OCI-LY3 (cell line): Measurements from ENCODE around the gene RUNX3.
A peak's percentile ranks its signal among the peaks of the same experiment; 100 is the strongest.

Experiments
- H2AFZ ChIP-seq: fragments of 200-600, 300-600 bp; shearing (Covaris generic); 2 replicates; pipeline ENCODE4 v1.6.0; 2014; ENCODE audit warnings: antibody characterized with exemption, low read depth, low read length
- H3K27ac ChIP-seq: fragments of 200-600, 300-600 bp; sonication (generic); 2 replicates; pipeline ENCODE4 v1.5.1; 2014; ENCODE audit warnings: mild to moderate bottlenecking, low read length, moderate library complexity, mixed read lengths
- H3K27me3 ChIP-seq: fragments of 200-600, 300-600 bp; sonication (generic); 2 replicates; pipeline ENCODE4 v1.6.1; 2014; ENCODE audit warnings: low read depth, low read length, mixed read lengths
- H3K36me3 ChIP-seq: fragments of 200-600, 300-600 bp; sonication (generic); replicated peaks from 2 replicates; pipeline ENCODE3; 2014; ENCODE audit warnings: low read depth, low read length, mixed read lengths
- H3K4me1 ChIP-seq: fragments of 300-600, 200-600 bp; sonication (generic); 2 replicates; pipeline ENCODE4 v1.6.1; 2014; ENCODE audit warnings: low read length, mixed read lengths
- H3K4me2 ChIP-seq: fragments of 200-600, 300-600 bp; sonication (generic); 2 replicates; pipeline ENCODE4 v1.6.1; 2014; ENCODE audit warnings: low read length, mixed read lengths
- H3K4me3 ChIP-seq: fragments of 300-600, 200-600 bp; sonication (generic); 2 replicates; pipeline ENCODE4 v1.5.1; 2014; ENCODE audit warnings: antibody characterized with exemption, mild to moderate bottlenecking, low read length, moderate library complexity
- H3K79me2 ChIP-seq: fragments of 300-600, 200-600 bp; shearing (Covaris generic); 2 replicates; pipeline ENCODE4 v1.6.1; 2014; ENCODE audit warnings: mild to moderate bottlenecking, low read length, mixed read lengths
- H3K9ac ChIP-seq: fragments of 300-600, 200-600 bp; shearing (Covaris generic); 2 replicates; pipeline ENCODE4 v1.6.0; 2014; ENCODE audit warnings: mild to moderate bottlenecking, low read length, moderate library complexity
- H3K9me3 ChIP-seq: fragments of 200-600, 300-600 bp; shearing (Covaris generic); 2 replicates; pipeline ENCODE4 v1.6.1; 2014; ENCODE audit warnings: low read length, mixed read lengths; ENCODE audit not compliant: insufficient read depth
- H4K20me1 ChIP-seq: fragments of 200-600, 300-600 bp; sonication (generic); 2 replicates; pipeline ENCODE4 v1.6.1; 2016; ENCODE audit warnings: low read length, mixed read lengths; ENCODE audit not compliant: insufficient read depth
- EZH2phosphoT487 ChIP-seq: fragments of 200-600 bp; shearing (Covaris generic); IDR thresholded peaks from 2 replicates; pipeline ENCODE4 v1.6.1; 2018; ENCODE audit warnings: antibody characterized with exemption, mixed run types, low read depth
- TF ChIP-seq, protein P1 (sequence below): fragments of 200-600, 300-600 bp; sonication (generic); IDR thresholded peaks from 2 replicates; pipeline ENCODE4 v1.5.1; 2014; ENCODE audit warnings: antibody characterized with exemption, low read length, low read depth

Gene RUNX3

DNA sequence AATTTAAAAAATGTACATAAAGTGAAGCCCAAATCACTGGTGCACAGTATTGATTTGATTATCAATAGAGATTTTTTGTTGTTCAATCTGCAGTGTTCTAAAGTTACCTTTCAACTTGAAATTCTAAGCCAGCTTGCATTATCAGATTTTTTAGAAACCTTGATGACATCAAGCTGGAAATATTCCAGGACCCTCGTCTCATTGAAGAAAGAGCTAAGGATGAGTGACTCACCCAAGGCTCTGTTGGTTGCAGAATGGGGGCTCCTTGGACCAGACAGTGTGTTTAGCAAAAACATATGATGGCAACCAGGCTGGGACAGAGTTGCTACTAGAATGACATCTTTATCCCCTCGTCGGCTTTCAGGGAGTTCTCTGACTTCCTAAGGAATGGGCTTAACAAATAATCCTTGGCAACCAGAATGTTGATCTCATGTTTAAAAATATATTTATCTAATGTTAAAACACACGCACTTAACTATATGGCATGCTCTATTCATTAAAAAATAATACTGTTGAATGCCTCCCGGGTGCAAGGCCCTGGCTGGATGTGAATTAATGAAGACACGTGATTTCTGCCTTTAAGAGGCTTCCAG, 79.7 kb downstream of the RUNX3 start:
- Histone ChIP-seq H3K9ac (no peak overlapping the region), H3K27ac (no peak overlapping the region), H3K79me2 (no peaks in the 10 kb centered on the region), H3K9me3 (no peaks in the 10 kb centered on the region), H2AFZ (no peak overlapping the region), H3K4me3 (no peak overlapping the region), H3K4me2 (no peak overlapping the region), H3K36me3 (no peaks in the 10 kb centered on the region), H3K4me1 (0 out of 2 replicates have a peak, but pooled peaks cover 3% of the 10 kb centered on the region), H3K27me3 (no peaks in the 10 kb centered on the region), H4K20me1 (no peaks in the 10 kb centered on the region)
- TF ChIP-seq, protein P1, sequence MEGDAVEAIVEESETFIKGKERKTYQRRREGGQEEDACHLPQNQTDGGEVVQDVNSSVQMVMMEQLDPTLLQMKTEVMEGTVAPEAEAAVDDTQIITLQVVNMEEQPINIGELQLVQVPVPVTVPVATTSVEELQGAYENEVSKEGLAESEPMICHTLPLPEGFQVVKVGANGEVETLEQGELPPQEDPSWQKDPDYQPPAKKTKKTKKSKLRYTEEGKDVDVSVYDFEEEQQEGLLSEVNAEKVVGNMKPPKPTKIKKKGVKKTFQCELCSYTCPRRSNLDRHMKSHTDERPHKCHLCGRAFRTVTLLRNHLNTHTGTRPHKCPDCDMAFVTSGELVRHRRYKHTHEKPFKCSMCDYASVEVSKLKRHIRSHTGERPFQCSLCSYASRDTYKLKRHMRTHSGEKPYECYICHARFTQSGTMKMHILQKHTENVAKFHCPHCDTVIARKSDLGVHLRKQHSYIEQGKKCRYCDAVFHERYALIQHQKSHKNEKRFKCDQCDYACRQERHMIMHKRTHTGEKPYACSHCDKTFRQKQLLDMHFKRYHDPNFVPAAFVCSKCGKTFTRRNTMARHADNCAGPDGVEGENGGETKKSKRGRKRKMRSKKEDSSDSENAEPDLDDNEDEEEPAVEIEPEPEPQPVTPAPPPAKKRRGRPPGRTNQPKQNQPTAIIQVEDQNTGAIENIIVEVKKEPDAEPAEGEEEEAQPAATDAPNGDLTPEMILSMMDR, result no peak
- no peak for TF ChIP-seq EZH2phosphoT487

DNA sequence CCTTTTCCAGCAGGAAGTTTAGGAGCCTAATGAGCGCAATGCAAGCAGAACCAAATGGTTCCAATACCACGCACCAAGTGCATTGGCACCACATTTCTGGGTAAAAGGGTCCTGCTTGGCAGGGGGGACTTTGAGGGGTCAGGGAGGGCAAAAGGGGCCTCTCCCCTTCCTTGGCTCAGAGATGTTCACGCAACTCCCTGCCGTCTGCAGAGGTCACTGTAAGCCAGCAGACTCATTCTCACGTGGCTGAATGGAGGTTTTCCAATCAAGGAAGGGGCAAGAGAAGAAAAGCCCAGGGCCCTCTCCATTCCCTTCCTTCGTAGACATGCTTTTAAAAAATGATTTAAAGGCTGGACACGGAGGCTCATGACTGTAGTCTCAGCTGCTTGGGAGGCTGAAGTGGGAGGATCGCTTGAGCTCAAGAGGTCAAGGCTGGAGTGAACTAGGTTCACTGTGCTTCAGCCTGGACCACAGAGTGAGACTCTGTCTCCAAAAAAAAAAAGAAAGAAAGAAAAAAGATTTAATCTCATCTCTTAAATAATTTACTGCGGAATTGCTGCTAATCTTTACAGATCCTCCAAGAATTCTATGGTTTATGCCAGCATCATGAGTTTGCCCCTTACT, 80.3 kb downstream of the RUNX3 start:
- Histone ChIP-seq H2AFZ (no peak overlapping the region), H3K9me3 (no peaks in the 10 kb centered on the region), H4K20me1 (no peaks in the 10 kb centered on the region), H3K4me2 (no peak overlapping the region), H3K79me2 (no peaks in the 10 kb centered on the region), H3K4me1 (0 out of 2 replicates have a peak, but pooled peaks cover 3% of the 10 kb centered on the region), H3K36me3 (no peaks in the 10 kb centered on the region), H3K27me3 (no peaks in the 10 kb centered on the region), H3K9ac (no peak overlapping the region), H3K4me3 (no peak overlapping the region), H3K27ac (no peak overlapping the region)
- TF ChIP-seq, protein P1, result peak; percentile 62
- no peak for TF ChIP-seq EZH2phosphoT487
